Embryonic facial prominence (tissue), 1 donor: ENCODE measurements around the gene MED9.
"Not testable (repeated sequence)": the region's sequence is repeated elsewhere in the genome, so short reads cannot be mapped to it uniquely, and the experiment has no call there.

Source experiments
- DNase-seq: peaks from one replicate; pipeline ENCODE4 v3.0.0-alpha.2; 2016; ENCODE audit errors: extremely low spot score

The MED9 gene

GRCh38 chr17:17476865-17477467 is at the start of gene MED9:
MED9 (plus strand) TSS chr17:17477000; CDS start chr17:17477042, 42 bp downstream.
- peak; percentile 89 for DNase-seq

- no peak for DNase-seq
Measured at GRCh38 chr17:17429222-17429621, 47.6 kb upstream of the MED9 start.

DNA sequence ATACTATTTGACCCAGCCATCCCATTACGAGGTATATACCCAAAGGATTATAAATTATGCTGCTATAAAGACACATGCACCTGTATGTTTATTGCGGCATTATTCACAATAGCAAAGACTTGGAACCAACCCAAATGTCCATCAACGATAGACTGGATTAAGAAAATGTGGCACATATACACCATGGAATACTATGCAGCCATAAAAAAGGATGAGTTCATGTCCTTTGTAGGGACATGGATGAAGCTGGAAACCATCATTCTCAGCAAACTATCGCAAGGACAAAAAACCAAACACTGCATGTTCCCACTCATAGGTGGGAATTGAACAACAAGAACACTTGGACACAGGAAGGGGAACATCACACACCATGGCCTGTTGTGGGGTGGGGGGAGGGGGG is 45.9 kb upstream of the MED9 start:
- not testable (repeated sequence) for DNase-seq

- no peak for DNase-seq
Measured at GRCh38 chr17:17431605-17432004, 45.2 kb upstream of the MED9 start.

DNA sequence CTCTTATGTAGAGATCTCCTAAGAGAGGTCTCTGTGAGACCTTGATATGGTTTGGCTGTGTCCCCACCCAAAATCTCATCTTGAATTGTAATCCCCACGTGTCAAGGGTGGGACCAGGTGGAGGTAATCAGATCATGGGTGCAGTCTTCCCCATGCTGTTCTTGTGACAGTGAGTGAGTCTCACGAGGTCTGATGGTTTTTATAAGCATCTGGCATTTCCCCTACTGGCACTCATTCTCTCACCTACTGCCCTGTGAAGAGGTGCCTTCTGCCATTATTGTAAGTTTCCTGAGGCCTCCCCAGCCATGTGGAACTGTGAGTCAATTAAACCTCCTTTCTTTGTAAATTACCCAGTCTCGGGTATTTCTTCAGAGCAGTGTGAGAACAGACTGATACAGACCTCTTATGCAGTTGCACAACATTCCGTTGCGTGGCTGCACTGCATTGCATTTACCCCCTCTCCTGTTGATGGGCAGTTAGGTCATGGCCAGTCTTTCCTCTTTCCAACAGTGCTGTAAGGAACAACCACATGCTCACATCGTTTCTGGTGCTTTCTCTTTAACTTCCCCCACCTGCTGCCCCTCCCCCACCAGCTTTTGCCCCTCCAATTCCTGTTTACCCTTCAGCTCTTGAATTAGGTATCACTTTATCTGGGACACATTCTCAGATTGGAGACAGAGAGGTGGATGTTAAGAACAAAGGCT is 43.6 kb upstream of the MED9 start:
- DNase-seq = no peak

GRCh38 chr17:17434477-17434876 is 42.3 kb upstream of the MED9 start:
- DNase-seq = no peak

DNA sequence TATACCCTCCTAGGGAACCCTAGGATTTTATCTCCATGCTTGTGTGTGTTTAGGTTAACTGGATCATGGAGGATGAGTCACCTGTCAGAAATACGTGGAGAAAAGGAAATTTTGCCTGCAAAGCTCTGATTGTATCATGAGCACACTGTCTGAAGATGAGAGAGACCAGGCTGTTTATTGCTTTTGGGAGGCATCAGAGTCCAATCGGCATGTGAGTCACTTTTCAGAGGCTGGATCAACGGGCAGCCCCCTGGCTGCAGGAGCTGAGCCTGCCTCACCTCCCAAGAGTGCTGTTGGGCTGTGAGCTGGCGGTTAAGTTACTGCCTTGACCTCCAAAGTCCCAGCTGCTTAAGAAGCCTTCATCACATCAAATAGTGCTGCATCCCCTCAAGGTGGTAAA is 41.5 kb upstream of the MED9 start:
- no peak for DNase-seq

DNA sequence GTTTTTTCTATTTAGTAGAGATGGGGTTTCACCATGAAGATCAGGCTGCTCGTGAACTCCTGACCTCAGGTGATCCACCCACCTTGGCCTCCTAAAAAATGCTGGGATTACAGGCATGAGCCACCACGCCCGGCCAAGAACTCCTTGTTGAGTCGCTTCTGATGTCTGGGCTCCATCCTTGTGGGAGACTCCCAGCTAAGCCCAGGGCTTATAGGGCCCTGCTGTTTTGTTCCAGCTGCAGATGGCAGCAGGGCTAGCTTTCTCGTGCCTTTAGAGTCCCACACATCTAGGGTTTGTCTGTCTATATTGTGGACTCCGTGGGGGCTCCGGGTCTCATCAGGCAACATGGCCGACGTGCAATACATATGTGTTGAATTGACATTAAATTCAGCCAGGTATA is 39.3 kb upstream of the MED9 start:
- DNase-seq = no peak

GRCh38 chr17:17437893-17438292 is 38.9 kb upstream of the MED9 start:
- DNase-seq = no peak

- DNase-seq = no peak
Measured at GRCh38 chr17:17440010-17440843, 36.6 kb upstream of the MED9 start.

DNA sequence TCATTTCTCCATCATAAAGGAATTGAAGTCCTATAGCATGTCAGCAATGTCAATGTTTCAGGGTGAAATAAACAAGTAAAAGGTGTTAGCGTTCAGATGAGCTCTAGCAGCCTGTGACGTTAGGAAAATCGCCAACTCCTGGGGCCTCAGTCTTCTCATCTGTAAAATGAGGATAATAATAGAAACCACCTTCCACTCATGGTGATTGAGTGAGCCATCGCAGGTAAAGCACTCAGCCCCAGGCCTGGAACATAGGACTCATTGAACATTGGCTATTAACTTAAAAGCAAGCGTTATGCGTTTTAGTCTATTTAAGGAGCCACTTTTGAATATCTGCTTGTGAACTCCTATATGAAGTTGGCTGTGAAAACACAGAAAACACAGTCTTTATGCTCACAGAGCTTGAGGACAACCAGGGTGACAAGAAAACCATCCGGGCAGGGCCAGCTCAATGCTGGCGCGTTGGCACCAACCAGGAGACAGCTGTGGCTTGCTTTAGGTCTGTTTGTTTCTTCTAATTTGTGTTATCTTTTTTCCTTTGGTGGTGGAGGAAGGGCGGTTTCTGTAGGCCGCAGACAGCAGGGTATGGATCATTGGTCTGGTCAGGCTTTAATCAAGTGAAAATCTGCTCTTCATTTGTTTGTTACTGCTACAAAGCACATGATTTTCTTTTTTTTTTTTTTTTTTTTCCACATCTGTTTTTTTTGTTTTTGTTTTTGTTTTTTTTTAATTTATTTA is 35.7 kb upstream of the MED9 start:
- no peak for DNase-seq

- no peak for DNase-seq
Measured at GRCh38 chr17:17443173-17443572, 33.6 kb upstream of the MED9 start.

GRCh38 chr17:17445296-17445924 is 31.4 kb upstream of the MED9 start:
- DNase-seq = no peak

DNA sequence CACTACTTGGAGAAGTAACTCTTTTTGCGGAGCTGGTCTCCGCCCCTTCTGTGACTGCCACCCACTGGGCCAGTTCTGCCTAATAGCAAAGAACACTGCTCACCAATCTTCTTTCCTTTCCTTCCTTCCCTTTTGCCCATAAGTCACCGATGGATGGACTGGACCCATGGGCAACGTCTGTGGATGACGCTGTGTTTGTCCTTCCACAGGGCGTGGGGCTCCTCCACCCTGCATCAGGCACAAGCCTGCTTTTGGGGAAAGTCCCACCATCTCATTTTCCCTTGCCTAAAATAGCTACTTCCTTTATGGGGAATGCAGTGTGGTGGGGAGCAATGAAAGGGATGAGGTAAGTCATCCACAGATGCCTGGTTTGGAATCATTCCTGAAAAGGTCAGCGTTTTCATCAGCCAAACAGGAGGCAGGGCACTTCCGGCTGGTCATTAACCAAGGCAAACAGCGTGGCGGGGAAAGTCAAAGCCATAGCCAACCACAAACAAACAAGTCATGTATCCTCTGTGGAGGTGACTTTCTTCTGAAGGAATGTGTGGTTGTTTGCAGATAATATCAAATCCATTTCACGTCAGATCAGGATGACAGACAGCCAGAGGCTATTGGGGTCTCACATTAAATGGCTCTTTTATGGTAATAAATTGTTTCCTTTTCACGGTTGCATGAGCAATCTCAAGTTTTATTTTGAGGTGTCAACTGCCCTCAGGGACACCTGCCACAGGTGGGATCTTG is 30.7 kb upstream of the MED9 start:
- no peak for DNase-seq

DNA sequence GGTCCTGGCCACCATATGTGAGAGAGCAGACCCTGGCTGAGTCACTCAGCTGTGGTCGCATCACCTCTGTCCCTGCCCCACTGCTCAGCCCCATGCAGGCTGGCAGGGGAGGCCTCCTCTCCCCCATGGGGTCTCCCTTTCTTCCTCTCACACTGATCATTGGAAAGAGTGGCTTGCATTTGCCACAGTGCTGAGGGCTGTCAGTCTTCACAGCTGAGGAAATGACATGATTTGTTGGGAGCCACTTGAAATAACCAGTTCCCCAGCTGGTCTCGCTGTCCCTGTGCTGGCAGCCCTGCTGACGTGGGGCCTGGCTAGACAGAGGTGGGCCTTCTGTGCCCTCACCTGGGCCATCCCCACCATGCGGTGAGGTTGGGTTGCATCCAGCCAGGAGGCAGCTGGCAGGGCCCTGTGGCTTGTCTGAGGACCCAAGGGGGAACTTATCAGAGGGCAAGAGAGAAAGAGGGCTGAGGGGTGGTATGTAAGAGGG is 30.1 kb upstream of the MED9 start:
- DNase-seq = no peak

DNA sequence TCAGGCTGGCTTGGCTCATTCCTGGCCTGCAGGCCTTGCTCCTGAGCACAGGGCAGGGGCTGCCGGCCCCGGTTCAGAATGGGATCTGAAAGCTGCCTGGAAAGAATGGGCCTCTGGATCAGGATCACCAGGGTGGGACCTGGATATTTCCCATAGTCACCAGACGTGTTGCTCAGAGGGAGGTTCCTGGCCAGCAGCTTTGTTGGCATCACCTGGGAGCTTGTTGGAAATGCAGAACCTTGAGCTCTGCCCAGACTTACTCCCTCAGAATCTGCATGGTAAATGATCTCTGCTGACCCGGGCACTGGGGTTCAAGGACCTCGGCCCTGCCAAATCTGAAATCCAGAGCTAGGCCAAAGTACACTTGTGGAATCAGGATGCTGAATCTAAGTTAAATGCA is 29.5 kb upstream of the MED9 start:
- DNase-seq = no peak

DNA sequence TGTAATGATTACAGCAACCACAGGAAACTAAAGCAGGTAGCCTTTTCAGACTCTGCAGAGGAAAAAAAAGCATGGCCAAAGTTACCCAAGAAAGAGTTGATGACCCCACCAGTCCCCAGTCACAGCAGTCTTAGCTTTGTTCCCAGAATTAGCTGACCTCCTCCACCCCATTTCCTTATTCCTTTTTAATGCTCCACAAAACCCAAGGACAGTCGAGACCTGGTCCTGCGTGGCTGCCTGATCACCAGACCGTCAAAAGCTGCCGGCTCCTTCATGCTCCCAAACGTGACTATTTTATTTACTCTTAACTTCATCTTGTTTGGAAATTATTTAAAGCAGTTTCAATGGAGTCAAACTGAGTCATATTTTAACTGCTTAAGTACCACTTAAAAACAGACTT is 28.7 kb upstream of the MED9 start:
- no peak for DNase-seq

DNA sequence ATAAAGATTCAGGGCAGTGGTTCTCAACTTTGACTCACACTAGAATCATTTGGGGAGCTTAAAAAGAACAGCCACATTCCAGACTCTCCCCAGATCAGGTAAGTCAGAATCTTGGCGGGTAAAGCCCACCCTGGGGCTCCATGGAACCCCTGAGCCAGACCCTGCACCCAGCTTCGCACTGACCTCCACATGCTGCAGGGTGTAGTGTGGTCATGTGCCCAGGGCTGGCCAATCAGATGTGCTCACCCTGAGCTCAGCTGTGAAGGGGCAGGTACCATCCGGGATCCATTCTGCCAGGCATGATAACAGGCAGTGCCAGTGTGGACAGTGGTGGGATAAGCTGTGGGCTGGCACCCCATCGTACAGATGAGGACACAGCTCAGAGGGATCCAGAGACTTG is 28.1 kb upstream of the MED9 start:
- no peak for DNase-seq

DNA sequence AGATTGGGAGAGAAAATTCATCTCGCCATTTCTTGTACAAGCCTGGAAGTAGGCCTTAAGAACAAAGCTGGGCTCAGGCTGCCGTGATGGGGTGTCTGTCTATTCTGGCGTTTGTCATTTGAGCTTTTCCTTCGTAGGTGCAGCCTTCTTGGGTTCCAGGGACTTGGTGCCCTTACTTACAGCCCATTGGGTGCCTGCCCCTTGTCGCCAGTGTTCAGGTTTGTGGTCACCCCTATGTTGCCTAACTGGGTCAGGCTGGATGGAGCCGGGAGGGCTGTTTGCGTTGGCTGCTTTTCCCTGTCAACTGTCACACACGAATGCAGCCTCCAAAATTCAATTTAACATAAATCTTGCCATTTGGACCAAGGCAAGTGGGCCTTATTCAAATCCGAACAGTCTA is 23.7 kb upstream of the MED9 start:
- DNase-seq = no peak

- no peak for DNase-seq
Measured at GRCh38 chr17:17454276-17454675, 22.5 kb upstream of the MED9 start.

DNA sequence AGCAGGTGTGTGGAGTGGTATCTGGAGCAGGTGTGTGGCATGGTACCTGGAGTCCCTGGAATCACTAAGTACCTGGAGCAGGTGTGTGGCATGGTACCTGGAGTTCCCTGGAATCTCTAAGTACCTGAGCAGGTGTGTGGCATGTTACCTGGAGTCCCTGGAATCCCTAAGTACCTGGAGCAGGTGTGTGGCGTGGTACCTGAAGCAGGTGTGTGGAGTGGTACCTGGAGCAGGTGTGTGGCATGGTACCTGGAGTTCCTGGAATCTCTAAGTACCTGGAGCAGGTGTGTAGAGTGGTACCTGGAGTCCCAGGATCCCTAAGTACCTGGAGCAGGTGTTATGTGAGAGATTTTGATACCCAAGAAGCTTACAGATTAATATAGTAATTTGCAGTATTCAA is 22.1 kb upstream of the MED9 start:
- DNase-seq = not testable (repeated sequence)
